ACC112 (cell line): Measurements from ENCODE around the gene IRGC.

Source experiments
- H2AFZ ChIP-seq: fragments of 200-600 bp; sonication (generic); one replicate; pipeline ENCODE4 v1.6.0; 2017; ENCODE audit warnings: antibody characterized with exemption, low read length; ENCODE audit not compliant: unreplicated experiment
- H3K27ac ChIP-seq: fragments of 200-600 bp; sonication (generic); 2 replicates; pipeline ENCODE4 v1.5.1; 2014; ENCODE audit warnings: low read depth, mild to moderate bottlenecking, antibody characterized with exemption, low read length, moderate library complexity
- H3K27me3 ChIP-seq: fragments of 200-600 bp; sonication (generic); 2 replicates; pipeline ENCODE4 v1.6.1; 2014; ENCODE audit warnings: mild to moderate bottlenecking, antibody characterized with exemption, low read length, moderate library complexity, mixed read lengths; ENCODE audit not compliant: insufficient read depth
- H3K36me3 ChIP-seq: fragments of 200-600 bp; sonication (generic); 2 replicates; pipeline ENCODE4 v1.6.1; 2016; ENCODE audit warnings: mild to moderate bottlenecking, antibody characterized with exemption, low read length, moderate library complexity, mixed read lengths; ENCODE audit not compliant: insufficient read depth
- H3K4me1 ChIP-seq: fragments of 200-600 bp; sonication (generic); one replicate; pipeline ENCODE4 v1.6.1; 2016; ENCODE audit warnings: low read length, mixed read lengths; ENCODE audit not compliant: insufficient read depth, unreplicated experiment, control insufficient read depth
- H3K4me3 ChIP-seq: fragments of 200-600 bp; sonication (generic); 2 replicates; pipeline ENCODE4 v1.5.1; 2014; ENCODE audit warnings: mild to moderate bottlenecking, low read depth, low read length
- H3K79me2 ChIP-seq: fragments of 200-600 bp; sonication (generic); one replicate; pipeline ENCODE4 v1.6.0; 2016; ENCODE audit warnings: low read length; ENCODE audit not compliant: control insufficient read depth, unreplicated experiment, insufficient read depth

Gene IRGC

DNA sequence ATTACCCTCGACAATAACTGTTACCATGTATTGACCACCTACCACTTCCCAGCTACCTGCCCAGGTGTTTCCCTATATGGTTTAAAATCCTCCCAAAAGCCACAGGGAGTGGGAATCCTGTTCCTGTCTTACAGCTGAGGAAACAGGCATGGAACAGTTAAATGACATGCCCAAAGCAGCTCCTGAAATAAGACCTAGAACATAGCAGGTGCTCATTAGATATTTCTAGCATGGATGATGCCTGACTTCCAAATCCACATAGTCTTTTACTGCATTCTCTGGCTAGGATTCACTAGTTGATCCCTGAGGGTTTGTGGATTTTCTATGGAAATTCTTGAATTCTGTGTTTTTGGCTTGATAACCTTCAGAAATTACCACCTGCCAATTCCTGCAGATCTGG lies 51.9 kb downstream of the IRGC start:
- H3K4me1 ChIP-seq, result peaks cover 24% of the 10 kb centered on the region
- no peak overlapping the region for H3K4me3 ChIP-seq
- no peaks in the 10 kb centered on the region for H3K36me3 ChIP-seq
- no peaks in the 10 kb centered on the region for H3K79me2 ChIP-seq
- H3K27me3 ChIP-seq, result no peaks in the 10 kb centered on the region
- H3K27ac ChIP-seq, result no peak overlapping the region
- no peak overlapping the region for H2AFZ ChIP-seq

DNA sequence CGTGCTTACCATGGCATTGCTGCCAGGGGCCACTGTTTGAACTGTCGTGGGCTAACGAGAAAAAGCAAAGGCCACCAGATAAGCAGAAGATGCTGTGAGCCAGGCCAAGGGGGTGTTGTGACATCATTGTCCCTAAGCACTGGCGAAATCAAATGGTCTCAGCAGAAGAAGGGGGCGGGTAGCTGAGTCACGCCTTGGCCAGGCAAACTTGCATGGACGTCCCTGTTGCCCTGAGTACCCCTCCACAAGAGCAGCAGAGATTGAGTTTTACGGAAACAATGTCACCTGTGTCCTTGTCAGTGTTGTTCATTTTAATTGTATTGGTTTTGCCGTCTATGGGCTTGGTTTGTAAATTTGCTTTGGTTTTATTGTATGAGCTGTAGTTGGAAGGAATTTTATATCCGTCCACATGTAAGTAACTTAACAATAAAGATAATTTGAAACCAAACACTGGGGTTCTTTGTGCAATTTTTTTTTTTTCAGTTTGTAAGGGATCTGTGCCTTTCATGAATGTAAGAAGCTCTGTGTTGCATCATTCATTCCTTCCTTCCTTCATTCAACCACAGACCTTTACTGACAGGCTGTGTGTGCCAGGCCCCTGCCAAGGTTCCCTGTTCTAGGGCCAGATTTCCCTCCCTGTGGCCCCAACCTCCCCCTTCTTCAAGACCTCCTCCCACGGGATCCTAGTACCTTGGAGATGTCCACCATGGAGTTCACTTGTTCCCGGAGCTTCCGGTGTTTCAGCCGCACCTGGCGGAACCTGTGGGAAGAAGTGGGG lies 52.6 kb downstream of the IRGC start:
- Histone ChIP-seq H3K36me3 (no peaks in the 10 kb centered on the region), H3K27ac (no peak overlapping the region), H3K27me3 (no peaks in the 10 kb centered on the region), H3K4me3 (no peak overlapping the region), H3K4me1 (peaks cover 21% of the 10 kb centered on the region), H3K79me2 (no peaks in the 10 kb centered on the region), H2AFZ (no peak overlapping the region)

DNA sequence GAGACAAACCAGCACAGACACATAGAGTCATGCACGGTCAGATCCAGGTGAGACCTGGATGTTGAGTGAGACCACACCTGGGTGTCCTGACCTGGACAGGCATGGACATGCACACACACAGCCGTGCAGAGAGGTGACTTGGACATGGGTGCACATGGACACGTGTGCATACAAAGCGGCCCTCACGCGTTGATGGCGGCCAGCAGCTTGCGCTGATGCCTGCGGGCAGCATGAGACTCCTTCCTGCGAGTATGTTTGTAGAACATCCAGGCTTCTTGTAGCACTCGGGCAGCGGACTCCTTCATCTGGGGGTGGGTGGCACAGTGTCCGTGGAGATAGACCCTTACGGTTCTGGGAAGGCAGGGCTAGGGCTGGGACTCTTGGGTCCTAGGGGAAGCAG lies 53.4 kb downstream of the IRGC start:
- no peaks in the 10 kb centered on the region for H3K36me3 ChIP-seq
- no peaks in the 10 kb centered on the region for H3K27me3 ChIP-seq
- H3K4me3 ChIP-seq, result no peak overlapping the region
- no peak overlapping the region for H2AFZ ChIP-seq
- H3K4me1 ChIP-seq, result peaks cover 15% of the 10 kb centered on the region
- H3K79me2 ChIP-seq, result no peaks in the 10 kb centered on the region
- no peak overlapping the region for H3K27ac ChIP-seq
